ENCODE measurements around the gene CFAP90. TPM values are rescaled to one million over a fixed set of nuclear protein-coding genes. Genes with fewer than 3 reads are reported as not detected.

Gene CFAP90
- total RNA-seq, 1 experiment from 2014 or later: 0.69 TPM

DNA sequence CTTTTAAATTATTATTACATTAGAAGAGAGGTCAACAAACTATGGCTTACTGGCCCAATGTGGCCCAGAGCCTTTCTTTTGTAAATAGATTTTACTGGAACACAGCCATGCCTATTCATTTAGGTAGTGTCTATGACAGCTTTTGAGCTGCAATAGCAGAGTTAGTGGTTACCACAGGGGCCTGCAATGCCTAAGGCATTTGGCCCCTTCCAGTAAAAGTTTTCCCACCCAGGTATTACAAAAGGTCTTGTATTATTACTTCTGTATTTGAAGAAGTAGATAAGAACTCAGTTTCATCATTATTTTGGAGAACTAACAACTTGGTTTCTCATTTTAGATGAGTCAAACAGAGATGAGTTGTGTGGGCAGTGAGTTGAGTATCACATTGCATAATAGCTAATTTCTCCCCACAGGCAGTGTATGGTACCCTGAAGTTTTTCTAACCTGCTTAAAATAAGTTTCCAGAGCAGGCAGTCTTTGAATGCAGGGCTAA, 27.5 kb upstream of the CFAP90 start:
- DNase-seq (ENCODE audit: low read depth, low spot score): no peak
- Histone ChIP-seq H3K4me1 (ENCODE audit: control insufficient read depth, insufficient read depth, low read length) (no peaks in the 10 kb centered on the region), H3K27me3 (ENCODE audit: control insufficient read depth, insufficient read depth, low read length) (no peaks in the 10 kb centered on the region), H3K9me3 (ENCODE audit: control insufficient read depth, insufficient read depth, low read depth, low read length) (no peaks in the 10 kb centered on the region), H3K27ac (ENCODE audit: low read length) (no peak overlapping the region), H3K4me3 (ENCODE audit: low read depth in 2 of 2, low read length in 2 of 2) (no peak overlapping the region), H3K36me3 (ENCODE audit: control insufficient read depth, insufficient read depth, low read length) (peaks cover 48% of the 10 kb centered on the region)
- TF ChIP-seq SIN3A (IDR thresholded peaks at IDR 0.05; ENCODE audit: borderline replicate concordance, insufficient read depth, low read depth, low read length): no peak
- no peak for TF ChIP-seq POLR2AphosphoS5 (IDR thresholded peaks at IDR 0.05; ENCODE audit: low read depth, low read length)
- TF ChIP-seq, protein P1, sequence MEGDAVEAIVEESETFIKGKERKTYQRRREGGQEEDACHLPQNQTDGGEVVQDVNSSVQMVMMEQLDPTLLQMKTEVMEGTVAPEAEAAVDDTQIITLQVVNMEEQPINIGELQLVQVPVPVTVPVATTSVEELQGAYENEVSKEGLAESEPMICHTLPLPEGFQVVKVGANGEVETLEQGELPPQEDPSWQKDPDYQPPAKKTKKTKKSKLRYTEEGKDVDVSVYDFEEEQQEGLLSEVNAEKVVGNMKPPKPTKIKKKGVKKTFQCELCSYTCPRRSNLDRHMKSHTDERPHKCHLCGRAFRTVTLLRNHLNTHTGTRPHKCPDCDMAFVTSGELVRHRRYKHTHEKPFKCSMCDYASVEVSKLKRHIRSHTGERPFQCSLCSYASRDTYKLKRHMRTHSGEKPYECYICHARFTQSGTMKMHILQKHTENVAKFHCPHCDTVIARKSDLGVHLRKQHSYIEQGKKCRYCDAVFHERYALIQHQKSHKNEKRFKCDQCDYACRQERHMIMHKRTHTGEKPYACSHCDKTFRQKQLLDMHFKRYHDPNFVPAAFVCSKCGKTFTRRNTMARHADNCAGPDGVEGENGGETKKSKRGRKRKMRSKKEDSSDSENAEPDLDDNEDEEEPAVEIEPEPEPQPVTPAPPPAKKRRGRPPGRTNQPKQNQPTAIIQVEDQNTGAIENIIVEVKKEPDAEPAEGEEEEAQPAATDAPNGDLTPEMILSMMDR (IDR thresholded peaks at IDR 0.05): no peak
- no peak for TF ChIP-seq REST (IDR thresholded peaks at IDR 0.05; ENCODE audit: insufficient read depth in 1 of 2, low read depth in 2 of 2, low read length in 1 of 2)
- TF ChIP-seq TCF7L2 (IDR thresholded peaks at IDR 0.05; ENCODE audit: low read depth, low read length): no peak
- intact Hi-C loops (cut with micrococcal nuclease; ENCODE audit: unreplicated experiment): no loop called here
- ChIA-PET CTCF (no interaction called here), POLR2A (no interaction called here)
- no peak for ATAC-seq
- no TSS peak for BruUV-seq (replicated peaks)
- in situ Hi-C loops (cut with HindIII; ENCODE audit: low pct_unique_long_range_greater_than_20kb, low sequenced_read_pairs): no loop called here

GRCh38 chr5:7877851-7878250, 26.9 kb upstream of the CFAP90 start:
- no peak for TF ChIP-seq TCF7L2 (IDR thresholded peaks at IDR 0.05; ENCODE audit: low read depth, low read length)
- no peak for TF ChIP-seq POLR2AphosphoS5 (IDR thresholded peaks at IDR 0.05; ENCODE audit: low read depth, low read length)
- no peak for TF ChIP-seq SIN3A (IDR thresholded peaks at IDR 0.05; ENCODE audit: borderline replicate concordance, insufficient read depth, low read depth, low read length)
- TF ChIP-seq, protein P1 (IDR thresholded peaks at IDR 0.05): no peak
- no peak for TF ChIP-seq REST (IDR thresholded peaks at IDR 0.05; ENCODE audit: insufficient read depth in 1 of 2, low read depth in 2 of 2, low read length in 1 of 2)
- no peak overlapping the region for H3K27ac ChIP-seq (ENCODE audit: low read length)
- no peaks in the 10 kb centered on the region for H3K27me3 ChIP-seq (ENCODE audit: control insufficient read depth, insufficient read depth, low read length)
- peaks cover 51% of the 10 kb centered on the region for H3K36me3 ChIP-seq (ENCODE audit: control insufficient read depth, insufficient read depth, low read length)
- ChIA-PET CTCF (no interaction called here), POLR2A (no interaction called here)
- BruUV-seq (replicated peaks): no TSS peak
- H3K9me3 ChIP-seq (ENCODE audit: control insufficient read depth, insufficient read depth, low read depth, low read length): no peaks in the 10 kb centered on the region
- in situ Hi-C loops (cut with HindIII; ENCODE audit: low pct_unique_long_range_greater_than_20kb, low sequenced_read_pairs): no loop called here
- intact Hi-C loops (cut with micrococcal nuclease; ENCODE audit: unreplicated experiment): no loop called here
- H3K4me3 ChIP-seq (ENCODE audit: low read depth in 2 of 2, low read length in 2 of 2): no peak overlapping the region
- DNase-seq (ENCODE audit: low read depth, low spot score) (no peak), ATAC-seq (no peak)
- no peaks in the 10 kb centered on the region for H3K4me1 ChIP-seq (ENCODE audit: control insufficient read depth, insufficient read depth, low read length)
